HG03558 (cell line): ENCODE data around the gene ABHD11.
"Not testable (repeated sequence)": the region's sequence is repeated elsewhere in the genome, so short reads cannot be mapped to it uniquely, and the experiment has no call there.

Experiments
- ATAC-seq: cut with Tn5 transposase; IDR thresholded peaks from one replicate; pipeline ENCODE4 v1.9.1; 2021; ENCODE audit warnings: moderate number of reproducible peaks; ENCODE audit not compliant: unreplicated experiment; ENCODE audit errors: extremely low read depth

ABHD11 gene

GRCh38 chr7:73738612-73739386, at the start of gene ABHD11:
TSS of gene ABHD11 (minus strand) at chr7:73738802. CDS start at chr7:73738770, 32 bp downstream.
- peak; percentile 83 for ATAC-seq

GRCh38 chr7:73787786-73788048, 49.1 kb upstream of the ABHD11 start:
- ATAC-seq = not testable (repeated sequence)

- ATAC-seq = no peak
These were observed 48.0 kb upstream of the ABHD11 start for GRCh38 chr7:73786588-73786987.

DNA sequence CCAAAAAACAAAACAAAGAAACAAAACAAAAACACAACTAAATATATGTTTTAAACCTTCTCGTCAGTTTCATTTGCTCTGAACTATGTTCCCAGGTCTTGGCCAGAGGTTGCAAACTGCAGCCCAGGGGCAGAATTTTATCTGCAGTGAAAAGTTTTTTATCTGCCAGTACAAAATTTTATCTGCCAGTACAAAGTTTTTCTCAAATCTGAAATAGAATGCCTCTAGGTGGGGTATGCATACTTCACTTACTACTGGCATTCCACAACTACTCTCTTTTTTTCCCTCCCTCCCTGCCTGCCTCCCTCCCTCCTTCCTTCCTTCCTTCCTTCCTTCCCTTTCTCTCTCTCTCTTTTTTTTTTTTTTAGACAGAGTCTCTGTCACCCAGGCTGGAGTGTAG, 40.9 kb upstream of the ABHD11 start:
- no peak for ATAC-seq

DNA sequence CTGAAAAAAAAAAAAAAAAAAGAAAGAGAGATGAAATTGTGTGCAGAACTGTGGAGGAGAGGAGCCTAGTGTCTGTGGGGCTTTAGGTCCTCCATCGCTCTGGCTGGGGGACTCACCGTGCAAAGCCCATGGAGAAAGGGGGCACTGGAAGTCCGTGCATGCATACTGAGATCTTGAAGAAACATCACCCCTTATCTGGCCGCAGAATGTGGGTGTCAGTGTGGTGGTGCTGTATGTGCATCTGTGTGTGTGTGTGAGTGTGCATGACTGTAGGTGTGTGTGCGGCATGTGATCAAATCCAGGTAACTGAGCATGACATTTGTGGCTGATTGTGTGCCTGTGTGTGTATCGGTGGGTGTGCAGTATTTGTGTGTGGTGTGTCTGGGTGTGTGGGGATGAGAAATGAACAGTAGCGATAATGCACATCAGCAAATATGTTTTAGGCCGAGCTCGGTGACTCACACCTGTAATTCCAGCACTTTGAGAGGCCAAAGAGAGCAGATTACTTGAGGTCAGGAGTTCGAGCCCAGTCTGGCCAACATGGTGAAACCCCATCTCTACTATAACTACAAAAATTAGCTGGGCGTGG, 40.3 kb upstream of the ABHD11 start:
- no peak for ATAC-seq

DNA sequence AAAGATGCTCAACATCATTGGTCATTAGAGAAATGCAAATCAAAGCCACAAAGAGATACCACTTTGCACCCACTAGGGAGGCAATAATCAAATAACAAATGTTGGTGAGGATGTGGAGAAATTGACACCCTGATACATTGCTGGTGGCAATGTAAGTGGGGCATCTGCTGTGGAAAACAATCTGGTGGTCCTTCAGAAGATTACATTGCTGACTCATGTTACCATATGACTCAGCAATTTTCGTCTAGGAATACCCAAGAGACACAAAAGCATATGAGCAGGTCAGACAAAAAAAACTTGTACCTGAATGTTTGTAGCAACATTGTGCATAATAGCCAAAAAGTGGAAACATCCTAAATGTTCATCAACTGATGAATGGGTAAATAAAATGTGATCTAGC, 36.3 kb upstream of the ABHD11 start:
- ATAC-seq = no peak

DNA sequence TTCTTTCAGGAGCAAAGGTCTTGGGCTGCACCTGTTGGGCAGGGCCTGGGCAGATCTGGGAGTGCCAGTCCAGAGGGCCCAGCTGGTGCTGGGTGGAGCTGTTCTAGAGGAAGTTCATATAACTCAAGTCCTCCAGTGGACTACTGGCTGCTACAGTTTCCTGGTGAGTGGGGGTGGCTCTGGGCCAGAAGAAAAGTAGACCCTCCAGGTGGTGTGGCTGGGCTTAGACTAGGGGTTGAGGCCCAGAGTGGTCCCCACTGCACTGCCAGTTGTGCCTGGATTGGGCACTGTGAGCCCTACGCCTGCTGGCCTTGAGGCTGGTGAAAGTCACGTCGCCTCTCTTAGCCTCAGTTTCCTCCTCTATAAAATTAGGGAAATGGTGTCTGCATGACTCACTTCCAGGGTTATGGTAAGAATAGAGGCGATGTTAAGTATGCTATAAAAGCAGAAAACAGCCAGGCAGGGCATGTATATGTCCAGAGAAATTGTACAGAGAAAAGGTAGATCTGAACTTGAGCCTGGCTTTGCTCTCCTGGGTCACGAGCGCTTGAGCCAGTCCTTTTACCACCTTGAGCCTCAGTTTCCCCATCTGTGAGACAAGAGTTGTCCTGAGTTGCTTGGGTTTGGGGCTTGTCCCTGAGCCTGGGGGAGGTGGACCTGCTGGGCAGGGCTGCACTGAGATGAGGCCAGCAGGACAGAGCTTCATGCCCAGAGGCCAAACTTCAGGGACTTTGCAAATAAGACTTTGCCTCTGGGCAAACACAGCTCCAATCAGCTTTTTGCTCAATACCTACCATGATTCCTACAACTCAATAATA, 35.3 kb upstream of the ABHD11 start:
- no peak for ATAC-seq

- ATAC-seq = no peak
These were observed 32.5 kb upstream of the ABHD11 start for GRCh38 chr7:73770860-73771670.

- no peak for ATAC-seq
These were observed 31.6 kb upstream of the ABHD11 start, which contains the start of gene CLDN3 for GRCh38 chr7:73770002-73770859. TSS of gene CLDN3 (minus strand) at chr7:73770270. CDS start at chr7:73770049, 221 bp downstream.

- ATAC-seq = no peak
These were observed 30.9 kb upstream of the ABHD11 start for GRCh38 chr7:73769481-73770001.

- no peak for ATAC-seq
These were observed 30.3 kb upstream of the ABHD11 start for GRCh38 chr7:73768641-73769480.

DNA sequence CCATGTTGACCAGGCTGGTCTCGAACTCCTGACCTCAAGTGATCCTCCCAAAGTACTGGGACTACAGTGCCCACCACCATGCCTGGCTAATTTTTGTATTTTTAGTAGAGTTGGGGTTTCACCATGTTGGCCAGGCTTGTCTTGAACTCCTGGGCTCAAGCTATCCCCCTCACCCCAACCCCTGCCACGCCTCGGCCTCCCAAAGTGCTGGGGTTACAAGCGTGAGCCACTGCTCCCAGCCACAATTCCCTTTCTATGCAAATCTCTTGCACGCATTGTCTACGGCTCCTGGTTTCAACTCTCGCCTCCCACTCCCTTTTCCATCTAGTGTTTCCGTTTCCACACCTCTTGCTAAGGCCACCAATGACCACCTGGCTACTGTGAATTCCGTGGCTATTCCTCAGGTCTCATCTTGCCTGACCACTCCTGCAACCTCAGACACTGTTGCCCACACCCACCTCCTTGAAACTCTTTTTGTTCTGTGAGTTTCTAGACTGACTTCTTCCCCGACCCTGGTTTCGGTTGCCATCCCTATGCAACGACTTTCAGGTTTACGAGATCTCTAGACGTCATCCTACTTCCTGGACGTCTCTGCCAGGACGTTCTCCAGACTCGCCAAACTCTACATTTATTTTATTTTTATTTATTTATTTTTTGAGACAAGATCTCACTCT, 28.1 kb upstream of the ABHD11 start:
- no peak for ATAC-seq

GRCh38 chr7:73762659-73762999, 24.0 kb upstream of the ABHD11 start:
- no peak for ATAC-seq

DNA sequence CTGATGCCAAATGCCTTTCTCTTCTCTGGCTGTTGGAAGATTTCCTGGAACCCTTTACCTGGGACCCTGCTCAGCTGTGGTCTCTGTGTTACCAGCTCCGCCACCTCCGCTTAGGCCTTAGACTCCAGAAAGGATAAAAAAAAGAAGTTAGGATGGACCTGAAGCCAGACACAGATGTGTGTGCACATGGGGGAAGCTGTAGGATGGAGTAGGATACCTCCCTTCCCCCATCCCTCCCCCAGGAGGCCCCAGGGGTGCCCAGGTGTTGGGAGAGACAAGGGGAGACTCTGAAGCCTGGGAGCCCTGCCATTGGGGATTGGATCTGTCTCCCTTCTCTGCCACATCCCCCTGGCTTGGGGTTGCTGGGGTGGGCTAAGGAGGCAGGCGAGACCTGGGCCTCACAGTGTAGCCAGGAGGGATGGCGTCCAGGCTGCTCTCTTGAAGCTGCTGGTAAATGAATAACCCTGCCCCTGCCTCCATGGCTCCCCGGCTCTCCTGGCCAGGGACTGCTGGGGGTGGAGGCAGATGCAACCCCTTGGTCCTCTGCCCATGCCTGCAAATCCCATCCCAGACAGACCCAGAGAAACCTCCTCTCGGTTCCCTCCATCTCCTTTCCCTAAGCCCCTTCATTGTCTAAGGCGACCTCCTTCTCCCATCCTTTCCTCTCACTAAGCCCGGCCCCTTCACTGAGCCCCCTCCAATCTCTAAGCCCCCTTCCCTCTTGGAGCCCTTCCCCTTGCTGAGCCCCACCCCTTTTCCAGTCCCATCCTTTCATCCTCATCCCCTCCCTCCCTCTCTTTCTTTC, 23.5 kb upstream of the ABHD11 start:
- no peak for ATAC-seq

GRCh38 chr7:73758581-73759138, 20.1 kb upstream of the ABHD11 start:
- no peak for ATAC-seq

DNA sequence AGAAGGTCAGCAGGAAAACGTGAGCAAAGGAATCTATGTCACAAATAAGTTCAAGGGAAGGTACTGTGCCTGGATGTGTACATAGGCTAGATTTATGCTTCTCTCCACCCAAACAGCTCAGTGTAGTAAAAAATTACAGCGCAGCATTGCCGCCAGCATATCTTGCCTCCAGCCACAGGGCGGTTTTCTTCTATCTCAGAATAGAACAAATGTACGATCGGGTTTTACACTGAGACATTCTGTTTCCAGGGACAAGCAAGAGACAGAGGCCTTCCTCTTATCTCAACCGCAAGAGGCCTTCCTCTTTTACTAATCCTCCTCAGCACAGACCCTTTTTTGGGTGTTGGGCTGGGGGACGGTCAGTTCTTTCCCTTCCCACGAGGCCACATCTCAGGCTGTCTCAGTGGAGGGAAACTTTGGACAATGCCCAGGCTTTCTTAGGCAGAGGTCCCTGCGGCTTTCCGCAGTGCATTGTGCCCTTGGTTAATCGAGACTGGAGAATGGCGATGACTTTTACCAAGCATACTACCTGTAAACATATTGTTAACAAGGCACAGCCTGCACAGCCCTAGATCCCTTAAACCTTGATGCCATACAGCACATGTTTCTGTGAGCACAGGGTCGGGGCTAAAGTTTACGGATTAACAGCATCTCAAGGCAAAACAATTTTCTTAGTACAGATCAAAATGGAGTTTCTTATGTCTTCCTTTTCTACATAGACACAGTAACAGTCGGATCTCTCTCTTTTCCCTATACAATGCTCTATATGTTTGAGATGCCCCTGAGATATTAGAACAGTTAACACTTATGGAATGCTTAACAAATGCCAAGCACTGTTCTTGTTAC, 11.6 kb upstream of the ABHD11 start:
- ATAC-seq = no peak
